ENCODE results near the gene BABAM1.

BABAM1 gene

GRCh38 chr19:17305517-17306284, 38.5 kb downstream of the BABAM1 start, which contains the start of gene MRPL34:
MRPL34 (plus strand) TSS chr19:17305872; CDS start chr19:17305893, 21 bp downstream.
- TF ChIP-seq CTCF (conservative IDR thresholded peaks at IDR 0.05): peak; percentile 97
- peak within 1 kb of the TSS; percentile 98 for H3K27ac ChIP-seq

GRCh38 chr19:17306285-17306714, 39.1 kb downstream of the BABAM1 start:
- no peak for TF ChIP-seq CTCF (conservative IDR thresholded peaks at IDR 0.05)
- peak overlapping the region; percentile 98 for H3K27ac ChIP-seq

- no peak for TF ChIP-seq CTCF (conservative IDR thresholded peaks at IDR 0.05)
- peak overlapping the region; percentile 98 for H3K27ac ChIP-seq
Measured at GRCh38 chr19:17307876-17308377, 40.7 kb downstream of the BABAM1 start.

- no peak for TF ChIP-seq CTCF (conservative IDR thresholded peaks at IDR 0.05)
- peak within 1 kb of the TSS; percentile 88 for H3K27ac ChIP-seq
Measured at GRCh38 chr19:17309198-17309964, 42.1 kb downstream of the BABAM1 start, which contains the start of gene DDA1. DDA1 (plus strand) TSS chr19:17309563; CDS start chr19:17309655, 92 bp downstream.

GRCh38 chr19:17309965-17310461, 42.8 kb downstream of the BABAM1 start:
- H3K27ac ChIP-seq: peak overlapping the region; percentile 88
- no peak for TF ChIP-seq CTCF (conservative IDR thresholded peaks at IDR 0.05)

GRCh38 chr19:17311455-17312188, 44.4 kb downstream of the BABAM1 start:
- no peak overlapping the region for H3K27ac ChIP-seq
- no peak for TF ChIP-seq CTCF (conservative IDR thresholded peaks at IDR 0.05)
